Measurements from ENCODE around the gene HEPH. TPM values are rescaled to one million over a fixed set of nuclear protein-coding genes. Genes with fewer than 3 reads are reported as not detected.

HEPH gene
- total and polyA plus RNA-seq, 9 of the 15 experiments (the other 6 are each of a cell fraction or from before 2014, with no cell fraction given) = 22.4 to 67.6 (median 42.9) TPM

DNA sequence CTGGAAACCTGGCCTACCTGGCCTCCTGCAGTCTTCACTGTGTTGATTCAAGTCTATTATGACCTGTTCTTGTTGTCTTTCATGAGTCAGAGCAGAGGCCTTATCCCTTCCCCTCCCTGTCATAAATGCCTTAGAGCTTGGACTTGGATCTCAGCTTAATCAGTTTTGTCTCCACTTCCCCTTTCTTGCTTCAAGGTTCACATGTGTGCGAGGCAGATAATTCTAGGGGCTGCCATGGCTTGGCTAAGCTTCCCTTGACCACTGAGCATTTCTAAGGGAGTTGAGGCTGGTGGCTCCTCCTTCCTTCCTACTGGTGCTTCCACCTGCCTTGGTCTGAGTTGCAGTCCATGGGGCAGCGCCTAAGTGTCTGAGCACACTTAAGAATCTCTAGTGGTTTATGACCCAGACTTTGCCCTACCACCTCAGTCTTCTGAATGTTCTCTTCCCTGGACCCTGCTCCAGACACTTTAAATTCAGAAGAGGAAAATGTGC is 1.7 kb upstream of the HEPH start (continued):
- no peak for TF ChIP-seq TAF9B (IDR thresholded peaks at IDR 0.05; ENCODE audit: partially characterized antibody)
- no peak for TF ChIP-seq ZNF644 (tag; IDR thresholded peaks at IDR 0.05; ENCODE audit: low read depth)
- peak; percentile 74 for TF ChIP-seq TBP (optimal IDR thresholded peaks at IDR 0.05; ENCODE audit: low read depth, low read length)
- no peak for TF ChIP-seq YBX1 (IDR thresholded peaks at IDR 0.05)
- no peak for TF ChIP-seq XRCC4 (IDR thresholded peaks at IDR 0.05; ENCODE audit: extremely low read depth, insufficient read depth, insufficient read length)
- no peak for TF ChIP-seq ZNF384 (IDR thresholded peaks at IDR 0.05; ENCODE audit: low read depth, low read length)
- no peak for TF ChIP-seq OTX1 (CRISPR knock-in tag; IDR thresholded peaks at IDR 0.05)
- TF ChIP-seq ZNF431 (CRISPR knock-in tag; IDR thresholded peaks at IDR 0.05) = 0 out of 2 replicates have a peak, but pooled peaks have one; percentile 19
- no peak for TF ChIP-seq ZNF586 (CRISPR knock-in tag; conservative IDR thresholded peaks at IDR 0.05)
- TF ChIP-seq SMARCA5 (IDR thresholded peaks at IDR 0.05) = no peak
- TF ChIP-seq, protein P1, sequence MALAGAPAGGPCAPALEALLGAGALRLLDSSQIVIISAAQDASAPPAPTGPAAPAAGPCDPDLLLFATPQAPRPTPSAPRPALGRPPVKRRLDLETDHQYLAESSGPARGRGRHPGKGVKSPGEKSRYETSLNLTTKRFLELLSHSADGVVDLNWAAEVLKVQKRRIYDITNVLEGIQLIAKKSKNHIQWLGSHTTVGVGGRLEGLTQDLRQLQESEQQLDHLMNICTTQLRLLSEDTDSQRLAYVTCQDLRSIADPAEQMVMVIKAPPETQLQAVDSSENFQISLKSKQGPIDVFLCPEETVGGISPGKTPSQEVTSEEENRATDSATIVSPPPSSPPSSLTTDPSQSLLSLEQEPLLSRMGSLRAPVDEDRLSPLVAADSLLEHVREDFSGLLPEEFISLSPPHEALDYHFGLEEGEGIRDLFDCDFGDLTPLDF (CRISPR knock-in tag; IDR thresholded peaks at IDR 0.05) = no peak
- no peak for TF ChIP-seq ZNF140 (CRISPR knock-in tag; IDR thresholded peaks at IDR 0.05)
- TF ChIP-seq, protein P2, sequence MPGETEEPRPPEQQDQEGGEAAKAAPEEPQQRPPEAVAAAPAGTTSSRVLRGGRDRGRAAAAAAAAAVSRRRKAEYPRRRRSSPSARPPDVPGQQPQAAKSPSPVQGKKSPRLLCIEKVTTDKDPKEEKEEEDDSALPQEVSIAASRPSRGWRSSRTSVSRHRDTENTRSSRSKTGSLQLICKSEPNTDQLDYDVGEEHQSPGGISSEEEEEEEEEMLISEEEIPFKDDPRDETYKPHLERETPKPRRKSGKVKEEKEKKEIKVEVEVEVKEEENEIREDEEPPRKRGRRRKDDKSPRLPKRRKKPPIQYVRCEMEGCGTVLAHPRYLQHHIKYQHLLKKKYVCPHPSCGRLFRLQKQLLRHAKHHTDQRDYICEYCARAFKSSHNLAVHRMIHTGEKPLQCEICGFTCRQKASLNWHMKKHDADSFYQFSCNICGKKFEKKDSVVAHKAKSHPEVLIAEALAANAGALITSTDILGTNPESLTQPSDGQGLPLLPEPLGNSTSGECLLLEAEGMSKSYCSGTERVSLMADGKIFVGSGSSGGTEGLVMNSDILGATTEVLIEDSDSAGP (CRISPR knock-in tag; IDR thresholded peaks at IDR 0.05) = no peak
- no peak for TF ChIP-seq ZBTB7A (IDR thresholded peaks at IDR 0.05; ENCODE audit: borderline replicate concordance, control insufficient read depth, low read depth, low read length)
- 0 out of 2 replicates have a peak, but pooled peaks have one; percentile 36 for TF ChIP-seq KLF6 (CRISPR knock-in tag; IDR thresholded peaks at IDR 0.05; ENCODE audit: borderline replicate concordance)
- no peak for TF ChIP-seq HDGF (IDR thresholded peaks at IDR 0.05)
- TF ChIP-seq LEF1 (IDR thresholded peaks at IDR 0.05) = 0 out of 2 replicates have a peak, but pooled peaks have one; percentile 55
- 0 out of 2 replicates have a peak, but pooled peaks have one; percentile 32 for TF ChIP-seq SMAD4 (CRISPR knock-in tag; conservative IDR thresholded peaks at IDR 0.05)
- TF ChIP-seq, protein P3, sequence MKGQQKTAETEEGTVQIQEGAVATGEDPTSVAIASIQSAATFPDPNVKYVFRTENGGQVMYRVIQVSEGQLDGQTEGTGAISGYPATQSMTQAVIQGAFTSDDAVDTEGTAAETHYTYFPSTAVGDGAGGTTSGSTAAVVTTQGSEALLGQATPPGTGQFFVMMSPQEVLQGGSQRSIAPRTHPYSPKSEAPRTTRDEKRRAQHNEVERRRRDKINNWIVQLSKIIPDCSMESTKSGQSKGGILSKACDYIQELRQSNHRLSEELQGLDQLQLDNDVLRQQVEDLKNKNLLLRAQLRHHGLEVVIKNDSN (CRISPR knock-in tag; IDR thresholded peaks at IDR 0.05) = no peak
- TF ChIP-seq MEF2D (tag; conservative IDR thresholded peaks at IDR 0.05; ENCODE audit: low read depth) = no peak
- no peak for TF ChIP-seq ETS2 (tag; IDR thresholded peaks at IDR 0.05; ENCODE audit: borderline replicate concordance, poor library complexity, severe bottlenecking)
- TF ChIP-seq KLF10 (CRISPR knock-in tag; IDR thresholded peaks at IDR 0.05) = no peak
- TF ChIP-seq, protein P4, sequence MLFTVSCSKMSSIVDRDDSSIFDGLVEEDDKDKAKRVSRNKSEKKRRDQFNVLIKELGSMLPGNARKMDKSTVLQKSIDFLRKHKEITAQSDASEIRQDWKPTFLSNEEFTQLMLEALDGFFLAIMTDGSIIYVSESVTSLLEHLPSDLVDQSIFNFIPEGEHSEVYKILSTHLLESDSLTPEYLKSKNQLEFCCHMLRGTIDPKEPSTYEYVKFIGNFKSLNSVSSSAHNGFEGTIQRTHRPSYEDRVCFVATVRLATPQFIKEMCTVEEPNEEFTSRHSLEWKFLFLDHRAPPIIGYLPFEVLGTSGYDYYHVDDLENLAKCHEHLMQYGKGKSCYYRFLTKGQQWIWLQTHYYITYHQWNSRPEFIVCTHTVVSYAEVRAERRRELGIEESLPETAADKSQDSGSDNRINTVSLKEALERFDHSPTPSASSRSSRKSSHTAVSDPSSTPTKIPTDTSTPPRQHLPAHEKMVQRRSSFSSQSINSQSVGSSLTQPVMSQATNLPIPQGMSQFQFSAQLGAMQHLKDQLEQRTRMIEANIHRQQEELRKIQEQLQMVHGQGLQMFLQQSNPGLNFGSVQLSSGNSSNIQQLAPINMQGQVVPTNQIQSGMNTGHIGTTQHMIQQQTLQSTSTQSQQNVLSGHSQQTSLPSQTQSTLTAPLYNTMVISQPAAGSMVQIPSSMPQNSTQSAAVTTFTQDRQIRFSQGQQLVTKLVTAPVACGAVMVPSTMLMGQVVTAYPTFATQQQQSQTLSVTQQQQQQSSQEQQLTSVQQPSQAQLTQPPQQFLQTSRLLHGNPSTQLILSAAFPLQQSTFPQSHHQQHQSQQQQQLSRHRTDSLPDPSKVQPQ (CRISPR knock-in tag; IDR thresholded peaks at IDR 0.05; ENCODE audit: borderline replicate concordance) = no peak
